Loucy (cell line): Measurements from ENCODE around the gene TMEM233.

ENCODE experiments used
- H2AFZ ChIP-seq: fragments of 200-600 bp; sonication (generic); 2 replicates; pipeline ENCODE4 v1.6.0; 2016; ENCODE audit warnings: antibody characterized with exemption, mild to moderate bottlenecking, low read length, moderate library complexity
- H3F3A ChIP-seq: fragments of 200-600 bp; 2 replicates; pipeline ENCODE4 v1.6.0; 2016; ENCODE audit warnings: antibody characterized with exemption, low read depth, mild to moderate bottlenecking
- H3K27me3 ChIP-seq: fragments of 200-600 bp; sonication (generic); 2 replicates; pipeline ENCODE4 v1.6.1; 2014; ENCODE audit warnings: low read length, mild to moderate bottlenecking; ENCODE audit not compliant: insufficient read depth, poor library complexity, severe bottlenecking
- H3K36me3 ChIP-seq: fragments of 200-600 bp; sonication (generic); 2 replicates; pipeline ENCODE4 v1.6.1; 2016; ENCODE audit warnings: low read length; ENCODE audit not compliant: insufficient read depth
- H3K4me1 ChIP-seq: fragments of 200-600 bp; sonication (generic); 2 replicates; pipeline ENCODE4 v1.5.1; 2014; ENCODE audit warnings: low read length, mild to moderate bottlenecking; ENCODE audit not compliant: insufficient read depth, poor library complexity, severe bottlenecking
- H3K4me2 ChIP-seq: fragments of 200-600 bp; sonication (generic); 2 replicates; pipeline ENCODE4 v1.6.0; 2014; ENCODE audit warnings: antibody characterized with exemption, low read length, low read depth, mild to moderate bottlenecking; ENCODE audit not compliant: poor library complexity, severe bottlenecking
- H3K4me3 ChIP-seq: fragments of 200-600 bp; sonication (generic); 2 replicates; pipeline ENCODE4 v1.5.1; 2014; ENCODE audit warnings: low read length, mild to moderate bottlenecking, mixed read lengths; ENCODE audit not compliant: poor library complexity, severe bottlenecking
- H3K79me2 ChIP-seq: fragments of 200-600 bp; sonication (generic); 2 replicates; pipeline ENCODE4 v1.6.1; 2014; ENCODE audit warnings: low read length; ENCODE audit not compliant: insufficient read depth
- H3K9ac ChIP-seq: fragments of 200-600 bp; sonication (generic); 2 replicates; pipeline ENCODE4 v1.6.0; 2014; ENCODE audit warnings: mild to moderate bottlenecking, low read depth, low read length, moderate library complexity; ENCODE audit not compliant: poor library complexity, severe bottlenecking
- H3K9me2 ChIP-seq: fragments of 200-600 bp; sonication (generic); replicated peaks from 2 replicates; pipeline ENCODE4 v1.6.1; 2016; ENCODE audit warnings: low read depth, low read length, mixed read lengths
- H3K9me3 ChIP-seq: fragments of 200-600 bp; sonication (generic); 2 replicates; pipeline ENCODE4 v1.6.1; 2014; ENCODE audit warnings: mild to moderate bottlenecking, antibody characterized with exemption, low read length, low read depth; ENCODE audit not compliant: insufficient read depth
- H4K20me1 ChIP-seq: fragments of 200-600 bp; sonication (generic); 2 replicates; pipeline ENCODE4 v1.6.0; 2014; ENCODE audit warnings: antibody characterized with exemption, low read length, mild to moderate bottlenecking; ENCODE audit not compliant: insufficient read depth, poor library complexity, severe bottlenecking
- EZH2phosphoT487 ChIP-seq: fragments of 200-600 bp; IDR thresholded peaks from 2 replicates; pipeline ENCODE4 v1.6.1; 2018; ENCODE audit warnings: antibody characterized with exemption, mild to moderate bottlenecking, moderate library complexity, borderline replicate concordance
- TF ChIP-seq, protein P1 (sequence below): fragments of 200-600 bp; sonication (generic); conservative IDR thresholded peaks from 2 replicates; pipeline ENCODE4 v1.5.1; 2014; ENCODE audit warnings: mild to moderate bottlenecking, antibody characterized with exemption, low read length

TMEM233 gene

GRCh38 chr12:119621878-119622277 is 28.3 kb downstream of the TMEM233 start:
- no peaks in the 10 kb centered on the region for H3K9me2 ChIP-seq
- no peak overlapping the region for H3K9ac ChIP-seq
- no peaks in the 10 kb centered on the region for H4K20me1 ChIP-seq
- no peaks in the 10 kb centered on the region for H3K4me1 ChIP-seq
- no peak overlapping the region for H2AFZ ChIP-seq
- no peaks in the 10 kb centered on the region for H3F3A ChIP-seq
- no peaks in the 10 kb centered on the region for H3K27me3 ChIP-seq
- TF ChIP-seq, protein P1, sequence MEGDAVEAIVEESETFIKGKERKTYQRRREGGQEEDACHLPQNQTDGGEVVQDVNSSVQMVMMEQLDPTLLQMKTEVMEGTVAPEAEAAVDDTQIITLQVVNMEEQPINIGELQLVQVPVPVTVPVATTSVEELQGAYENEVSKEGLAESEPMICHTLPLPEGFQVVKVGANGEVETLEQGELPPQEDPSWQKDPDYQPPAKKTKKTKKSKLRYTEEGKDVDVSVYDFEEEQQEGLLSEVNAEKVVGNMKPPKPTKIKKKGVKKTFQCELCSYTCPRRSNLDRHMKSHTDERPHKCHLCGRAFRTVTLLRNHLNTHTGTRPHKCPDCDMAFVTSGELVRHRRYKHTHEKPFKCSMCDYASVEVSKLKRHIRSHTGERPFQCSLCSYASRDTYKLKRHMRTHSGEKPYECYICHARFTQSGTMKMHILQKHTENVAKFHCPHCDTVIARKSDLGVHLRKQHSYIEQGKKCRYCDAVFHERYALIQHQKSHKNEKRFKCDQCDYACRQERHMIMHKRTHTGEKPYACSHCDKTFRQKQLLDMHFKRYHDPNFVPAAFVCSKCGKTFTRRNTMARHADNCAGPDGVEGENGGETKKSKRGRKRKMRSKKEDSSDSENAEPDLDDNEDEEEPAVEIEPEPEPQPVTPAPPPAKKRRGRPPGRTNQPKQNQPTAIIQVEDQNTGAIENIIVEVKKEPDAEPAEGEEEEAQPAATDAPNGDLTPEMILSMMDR = no peak
- no peak for TF ChIP-seq EZH2phosphoT487
- no peaks in the 10 kb centered on the region; the same call in 1 of the 2 replicates for H3K9me3 ChIP-seq
- H3K36me3 ChIP-seq = no peaks in the 10 kb centered on the region
- no peaks in the 10 kb centered on the region for H3K79me2 ChIP-seq
- H3K4me2 ChIP-seq = no peak overlapping the region
- no peak overlapping the region for H3K4me3 ChIP-seq

DNA sequence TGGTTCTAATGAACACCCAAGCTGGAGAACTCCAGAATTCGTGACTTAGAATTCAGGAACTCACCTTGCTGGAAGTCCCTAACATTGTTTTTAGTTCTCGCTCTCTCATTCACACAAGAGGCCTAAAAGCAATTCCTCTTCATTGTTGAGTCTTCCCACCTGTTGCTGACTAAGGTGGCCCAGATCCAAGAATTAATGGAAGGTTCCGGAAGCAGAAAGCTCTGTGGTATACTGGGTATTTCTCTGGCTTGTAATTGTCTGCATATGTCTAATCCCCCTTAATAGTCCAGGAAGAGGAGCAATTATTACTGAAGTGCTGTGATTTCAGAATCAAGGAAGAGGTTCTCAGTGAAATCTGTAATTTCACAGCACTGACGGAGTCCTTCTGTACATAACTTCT is 31.4 kb downstream of the TMEM233 start:
- no peak overlapping the region for H3K4me3 ChIP-seq
- no peaks in the 10 kb centered on the region for H4K20me1 ChIP-seq
- no peaks in the 10 kb centered on the region for H3K36me3 ChIP-seq
- no peaks in the 10 kb centered on the region for H3F3A ChIP-seq
- H3K9ac ChIP-seq = no peak overlapping the region
- no peaks in the 10 kb centered on the region for H3K79me2 ChIP-seq
- no peaks in the 10 kb centered on the region for H3K27me3 ChIP-seq
- TF ChIP-seq, protein P1 = no peak
- TF ChIP-seq EZH2phosphoT487 = no peak
- H3K9me2 ChIP-seq = no peaks in the 10 kb centered on the region
- no peaks in the 10 kb centered on the region for H3K4me1 ChIP-seq
- no peak overlapping the region for H2AFZ ChIP-seq
- H3K4me2 ChIP-seq = no peak overlapping the region
- no peaks in the 10 kb centered on the region for H3K9me3 ChIP-seq

DNA sequence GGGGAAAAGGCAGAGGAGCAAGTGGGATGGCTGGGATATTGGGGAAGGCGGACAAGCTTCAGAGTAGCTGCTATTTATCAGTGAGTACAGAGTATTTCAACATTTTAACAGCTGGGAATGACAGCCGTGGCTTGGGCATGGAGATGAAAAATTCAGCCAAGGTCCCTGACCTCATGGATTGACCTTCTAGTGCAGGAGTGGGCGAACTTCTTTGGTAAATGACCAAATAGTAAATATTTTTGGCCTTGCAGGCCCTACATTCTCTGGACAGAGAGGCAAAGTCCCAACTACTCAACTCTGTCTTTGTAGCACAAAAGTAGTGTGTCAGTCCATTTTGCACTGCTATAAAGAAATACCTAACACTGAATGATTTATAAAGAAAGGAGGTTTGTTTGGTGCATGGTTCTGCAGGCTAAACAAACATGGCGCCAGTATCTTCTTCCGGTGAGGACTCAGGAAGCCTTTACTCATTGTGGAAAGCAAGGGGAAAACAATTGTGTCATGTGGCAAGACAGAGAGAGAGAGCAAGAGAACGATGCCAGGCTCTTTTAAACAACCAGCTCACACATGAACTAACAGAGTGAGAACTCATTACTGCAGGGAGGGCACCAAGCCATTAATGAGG is 33.6 kb downstream of the TMEM233 start:
- Histone ChIP-seq H3K9ac (no peak overlapping the region), H3K9me3 (no peaks in the 10 kb centered on the region), H3K27me3 (no peaks in the 10 kb centered on the region), H3K4me3 (no peak overlapping the region), H3K79me2 (no peaks in the 10 kb centered on the region), H2AFZ (no peak overlapping the region), H3K4me2 (no peak overlapping the region), H3F3A (no peaks in the 10 kb centered on the region), H4K20me1 (no peaks in the 10 kb centered on the region), H3K36me3 (no peaks in the 10 kb centered on the region), H3K4me1 (no peaks in the 10 kb centered on the region), H3K9me2 (no peaks in the 10 kb centered on the region)
- TF ChIP-seq, protein P1 = no peak
- TF ChIP-seq EZH2phosphoT487 = no peak
